GM23338 (cell line): ENCODE measurements around the gene DOK7. TPM values are rescaled to one million over a fixed set of nuclear protein-coding genes. Genes with fewer than 3 reads are reported as not detected.

Source experiments
- ATAC-seq: fragments of 200-7000 bp; cut with Tn5 transposase; 3 replicates; pipeline ENCODE4 v1.9.1; 2020
- DNase-seq: peaks from one replicate; pipeline ENCODE4 v3.0.0-alpha.2; 2015; ENCODE audit warnings: low spot score
- H2AFZ ChIP-seq: fragments of 200-600 bp; sonication (generic); 2 replicates; pipeline ENCODE4 v1.8.0; 2016; ENCODE audit warnings: antibody characterized with exemption, mild to moderate bottlenecking, moderate library complexity
- H3F3A ChIP-seq: fragments of 200-600 bp; sonication (generic); replicated peaks from 2 replicates; pipeline ENCODE4 v1.8.0; 2017; ENCODE audit warnings: antibody characterized with exemption, mixed run types, low read depth
- H3K27ac ChIP-seq: fragments of 200-600 bp; sonication (generic); 2 replicates; pipeline ENCODE4 v1.6.1; 2016; ENCODE audit warnings: low read depth
- H3K27me3 ChIP-seq: fragments of 200-600 bp; sonication (generic); 2 replicates; pipeline ENCODE4 v1.8.0; 2016; ENCODE audit warnings: mild to moderate bottlenecking, mixed run types, moderate library complexity; ENCODE audit not compliant: insufficient read depth
- H3K36me3 ChIP-seq: fragments of 200-600 bp; sonication (generic); 2 replicates; pipeline ENCODE4 v1.8.0; 2016; ENCODE audit warnings: mild to moderate bottlenecking; ENCODE audit not compliant: insufficient read depth
- H3K4me1 ChIP-seq: fragments of 200-600 bp; sonication (generic); 2 replicates; pipeline ENCODE4 v1.8.0; 2016; ENCODE audit warnings: mild to moderate bottlenecking, moderate library complexity; ENCODE audit not compliant: insufficient read depth
- H3K4me2 ChIP-seq: fragments of 200-600 bp; sonication (generic); 2 replicates; pipeline ENCODE4 v1.7.1; 2017; ENCODE audit warnings: mixed run types
- H3K4me3 ChIP-seq: fragments of 200-600 bp; sonication (generic); 2 replicates; pipeline ENCODE4 v1.6.1; 2016; ENCODE audit warnings: mixed run types
- H3K79me2 ChIP-seq: fragments of 200-600 bp; sonication (generic); replicated peaks from 2 replicates; pipeline ENCODE4 v1.8.0; 2017; ENCODE audit warnings: mild to moderate bottlenecking; ENCODE audit not compliant: insufficient read depth
- H3K9me2 ChIP-seq: fragments of 200-600 bp; sonication (generic); 2 replicates; pipeline ENCODE4 v1.8.0; 2017; ENCODE audit not compliant: insufficient read depth
- H4K20me1 ChIP-seq: fragments of 200-600 bp; sonication (generic); replicated peaks from 2 replicates; pipeline ENCODE4 v1.8.0; 2017; ENCODE audit warnings: mild to moderate bottlenecking; ENCODE audit not compliant: insufficient read depth
- H3K27ac Mint-ChIP-seq: 2 replicates; pipeline ENCODE4 v1.8.0; 2020; ENCODE audit warnings: inconsistent platforms, mild to moderate bottlenecking, moderate library complexity, mixed read lengths
- H3K27me3 Mint-ChIP-seq: 3 replicates; pipeline ENCODE4 v1.8.0; 2022; ENCODE audit warnings: low read depth, mild to moderate bottlenecking, moderate library complexity, mixed read lengths, inconsistent platforms; ENCODE audit not compliant: insufficient read depth, poor library complexity
- H3K36me3 Mint-ChIP-seq: 3 replicates; pipeline ENCODE4 v1.8.0; 2021; ENCODE audit warnings: low read depth, mild to moderate bottlenecking, inconsistent platforms, moderate library complexity, mixed read lengths
- H3K4me1 Mint-ChIP-seq: 3 replicates; pipeline ENCODE4 v1.8.0; 2020; ENCODE audit warnings: mild to moderate bottlenecking, inconsistent platforms, mixed read lengths
- H3K4me3 Mint-ChIP-seq: 3 replicates; pipeline ENCODE4 v1.8.0; 2021; ENCODE audit warnings: moderate library complexity, mild to moderate bottlenecking, inconsistent platforms, mixed read lengths
- H3K9me3 Mint-ChIP-seq: 3 replicates; pipeline ENCODE4 v1.8.0; 2020; ENCODE audit warnings: moderate library complexity, mild to moderate bottlenecking, inconsistent platforms, mixed read lengths
- CREB1 ChIP-seq: fragments of 250-450 bp; sonication (Bioruptor Pico); IDR thresholded peaks from 2 replicates; pipeline ENCODE4 v1.5.0; 2020; ENCODE audit warnings: low read depth, mild to moderate bottlenecking, moderate library complexity
- CTCF ChIP-seq, 2 experiments: fragments of 200-600 bp in 1 of 2; sonication (generic) in 1 of 2; conservative IDR thresholded peaks; 2 replicates each; pipeline versions ENCODE4 v1.5.1 to v1.6.1; 2016 to 2017; ENCODE audit warnings: antibody characterized with exemption in 2 of 2, low read depth in 2 of 2, mild to moderate bottlenecking in 2 of 2, moderate library complexity in 1 of 2
- EZH2 ChIP-seq: fragments of 200-600 bp; sonication (generic); IDR thresholded peaks from one replicate; pipeline ENCODE4 v1.8.0; 2017; ENCODE audit warnings: antibody characterized with exemption, mild to moderate bottlenecking, low read depth; ENCODE audit not compliant: unreplicated experiment
- EZH2phosphoT487 ChIP-seq: fragments of 200-600 bp; sonication (generic); IDR thresholded peaks from one replicate; pipeline ENCODE4 v1.8.1; 2018; ENCODE audit warnings: antibody characterized with exemption; ENCODE audit not compliant: unreplicated experiment
- JUNB ChIP-seq: IDR thresholded peaks from one replicate; pipeline ENCODE4 v1.6.1; 2016; ENCODE audit warnings: antibody characterized with exemption; ENCODE audit not compliant: unreplicated experiment
- NANOG ChIP-seq: IDR thresholded peaks from 2 replicates; pipeline ENCODE4 v1.6.1; 2016; ENCODE audit warnings: antibody characterized with exemption, borderline replicate concordance
- POLR2AphosphoS5 ChIP-seq: IDR thresholded peaks from 2 replicates; pipeline ENCODE4 v1.6.1; 2016; ENCODE audit warnings: antibody characterized with exemption, low read depth
- REST ChIP-seq: IDR thresholded peaks from one replicate; pipeline ENCODE4 v1.6.1; 2018; ENCODE audit warnings: antibody characterized with exemption; ENCODE audit not compliant: unreplicated experiment
- STAT1 ChIP-seq: IDR thresholded peaks from one replicate; pipeline ENCODE4 v1.6.1; 2016; ENCODE audit warnings: antibody characterized with exemption; ENCODE audit not compliant: unreplicated experiment
- ZNF114 ChIP-seq: fragments of 250-450 bp; sonication (Bioruptor Pico); IDR thresholded peaks from 2 replicates; pipeline ENCODE4 v1.5.0; 2020; ENCODE audit warnings: mild to moderate bottlenecking, moderate library complexity
- ZNF331 ChIP-seq: fragments of 250-450 bp; sonication (Bioruptor Pico); IDR thresholded peaks from 2 replicates; pipeline ENCODE4 v1.5.0; 2020; ENCODE audit warnings: low read depth, mild to moderate bottlenecking, moderate library complexity
- ZNF462 ChIP-seq: fragments of 250-450 bp; sonication (Bioruptor Pico); IDR thresholded peaks from 2 replicates; pipeline ENCODE4 v1.5.0; 2020; ENCODE audit warnings: mild to moderate bottlenecking, moderate library complexity
- polyA plus RNA-seq: library from polyadenylated mRNA; unstranded; fragments of >200 nt; fragmentation: Nextera tagmentation; extraction: Ambion mirVana; gene quantifications from 2 replicates; pipeline ENCODE4 v1.2.1, GENCODE V29; 2016
- total RNA-seq: library from RNA; depleted of rRNA; stranded (reverse); fragments of >200 nt; shearing (Covaris generic); gene quantifications from 2 replicates; pipeline ENCODE4 v1.2.3, GENCODE V29; 2014
- TF ChIP-seq, protein P1 (sequence below): IDR thresholded peaks from 2 replicates; pipeline ENCODE4 v1.6.1; 2016; ENCODE audit warnings: antibody characterized with exemption

DOK7 gene
- total and polyA plus RNA-seq, 2 experiments from 2014 or later = 0.34 to 0.52 TPM

- Mint-ChIP-seq H3K36me3 (no peaks in the 10 kb centered on the region), H3K9me3 (no peaks in the 10 kb centered on the region), H3K27me3 (peaks cover 19% of the 10 kb centered on the region), H3K27ac (no peak overlapping the region), H3K4me1 (peaks cover 4% of the 10 kb centered on the region; the same call in 1 of the 3 replicates), H3K4me3 (no peak overlapping the region)
- Histone ChIP-seq H3K4me2 (no peak overlapping the region), H4K20me1 (no peaks in the 10 kb centered on the region), H2AFZ (no peak overlapping the region), H3K36me3 (no peaks in the 10 kb centered on the region), H3K27ac (no peak overlapping the region), H3K9me2 (no peaks in the 10 kb centered on the region), H3F3A (no peaks in the 10 kb centered on the region), H3K4me1 (no peaks in the 10 kb centered on the region), H3K4me3 (no peak overlapping the region), H3K79me2 (no peaks in the 10 kb centered on the region), H3K27me3 (no peaks in the 10 kb centered on the region)
- no peak for DNase-seq
- no peak for TF ChIP-seq POLR2AphosphoS5
- no peak for TF ChIP-seq ZNF331 (CRISPR knock-in tag)
- no peak for TF ChIP-seq REST
- no peak for TF ChIP-seq CTCF (conservative IDR thresholded peaks at IDR 0.05; ENCODE audit: low read depth in 2 of 2)
- TF ChIP-seq, protein P1, sequence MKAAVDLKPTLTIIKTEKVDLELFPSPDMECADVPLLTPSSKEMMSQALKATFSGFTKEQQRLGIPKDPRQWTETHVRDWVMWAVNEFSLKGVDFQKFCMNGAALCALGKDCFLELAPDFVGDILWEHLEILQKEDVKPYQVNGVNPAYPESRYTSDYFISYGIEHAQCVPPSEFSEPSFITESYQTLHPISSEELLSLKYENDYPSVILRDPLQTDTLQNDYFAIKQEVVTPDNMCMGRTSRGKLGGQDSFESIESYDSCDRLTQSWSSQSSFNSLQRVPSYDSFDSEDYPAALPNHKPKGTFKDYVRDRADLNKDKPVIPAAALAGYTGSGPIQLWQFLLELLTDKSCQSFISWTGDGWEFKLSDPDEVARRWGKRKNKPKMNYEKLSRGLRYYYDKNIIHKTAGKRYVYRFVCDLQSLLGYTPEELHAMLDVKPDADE = no peak
- no peak for TF ChIP-seq ZNF462 (CRISPR knock-in tag)
- TF ChIP-seq NANOG = no peak
- TF ChIP-seq ZNF114 (CRISPR knock-in tag) = no peak
- TF ChIP-seq CREB1 (CRISPR knock-in tag) = no peak
- no peak for TF ChIP-seq JUNB
- TF ChIP-seq EZH2 = no peak
- no peak for TF ChIP-seq EZH2phosphoT487
- TF ChIP-seq STAT1 = no peak
- no peak for ATAC-seq
Observed at GRCh38 chr4:3420956-3421355, 42.1 kb upstream of the DOK7 start.
